IPS DF 4.7 (cell line): ENCODE measurements around the gene VWA3A.
"Not testable (repeated sequence)": the region's sequence is repeated elsewhere in the genome, so short reads cannot be mapped to it uniquely, and the experiment has no call there.

Source experiments
- DNase-seq: peaks from one replicate; pipeline ENCODE4 v3.0.0-alpha.2; 2013; ENCODE audit warnings: low spot score; ENCODE audit errors: extremely low read depth

The VWA3A gene

GRCh38 chr16:22092143-22092933 lies at the start of gene VWA3A:
VWA3A (plus strand) TSS chr16:22092541; CDS start chr16:22092638, 97 bp downstream.
- DNase-seq: no peak

- not testable (repeated sequence) for DNase-seq
Measured at GRCh38 chr16:22043882-22044281, 48.5 kb upstream of the VWA3A start.

GRCh38 chr16:22045888-22046287 lies 46.5 kb upstream of the VWA3A start:
- not testable (repeated sequence) for DNase-seq

GRCh38 chr16:22050963-22051362 lies 41.4 kb upstream of the VWA3A start:
- no peak for DNase-seq

- no peak for DNase-seq
Measured at GRCh38 chr16:22052980-22053379, 39.4 kb upstream of the VWA3A start.

- DNase-seq: no peak
Measured at GRCh38 chr16:22053921-22054341, 38.4 kb upstream of the VWA3A start.

GRCh38 chr16:22054847-22055590 lies 37.3 kb upstream of the VWA3A start:
- no peak for DNase-seq

GRCh38 chr16:22055881-22056280 lies 36.5 kb upstream of the VWA3A start:
- no peak for DNase-seq

GRCh38 chr16:22063888-22064467 lies 28.4 kb upstream of the VWA3A start:
- DNase-seq: no peak

GRCh38 chr16:22065252-22065651 lies 27.1 kb upstream of the VWA3A start:
- DNase-seq: no peak

- DNase-seq: no peak
Measured at GRCh38 chr16:22070361-22071330, 21.7 kb upstream of the VWA3A start.

- no peak for DNase-seq
Measured at GRCh38 chr16:22071331-22071910, 20.9 kb upstream of the VWA3A start.

- no peak for DNase-seq
Measured at GRCh38 chr16:22073350-22073749, 19.0 kb upstream of the VWA3A start.

GRCh38 chr16:22075043-22075757 lies 17.1 kb upstream of the VWA3A start:
- DNase-seq: no peak

- no peak for DNase-seq
Measured at GRCh38 chr16:22075776-22076175, 16.6 kb upstream of the VWA3A start.

- DNase-seq: no peak
Measured at GRCh38 chr16:22077700-22078313, 14.5 kb upstream of the VWA3A start.

GRCh38 chr16:22078656-22079055 lies 13.7 kb upstream of the VWA3A start:
- no peak for DNase-seq

- DNase-seq: no peak
Measured at GRCh38 chr16:22081050-22081449, 11.3 kb upstream of the VWA3A start.

GRCh38 chr16:22086440-22086839 lies 5.9 kb upstream of the VWA3A start:
- no peak for DNase-seq

- no peak for DNase-seq
Measured at GRCh38 chr16:22088642-22089041, 3.7 kb upstream of the VWA3A start.
